Ovary (tissue), 3 donors: ENCODE results near the gene SLC7A14.

Experiments used
- CTCF ChIP-seq, 3 donors: fragments of 450-650 bp in 2 of 3; fragments of 200-600 bp in 1 of 3; IDR thresholded peaks; one replicate each; pipeline versions ENCODE4 v1.5.1 to v1.8.0; 2016 to 2022; ENCODE audit warnings: antibody characterized with exemption in 3 of 3, mild to moderate bottlenecking in 1 of 3
- POLR2A ChIP-seq: fragments of 450-650 bp; IDR thresholded peaks from one replicate; pipeline ENCODE4 v1.6.1; 2017; ENCODE audit warnings: antibody characterized with exemption, mild to moderate bottlenecking, moderate library complexity
- donor health status: DM: no; HTN: no; CAD: no.

GRCh38 chr3:170631755-170632488 lies 46.0 kb upstream of the SLC7A14 start:
- TF ChIP-seq CTCF (IDR thresholded peaks at IDR 0.05) (no peak), POLR2A (no peak)
